B cell (primary cell): ENCODE data around the gene TAF8. TPM values are rescaled to one million over a fixed set of nuclear protein-coding genes. Genes with fewer than 3 reads are reported as not detected.
A peak's percentile ranks its signal among the peaks of the same experiment; 100 is the strongest.

Source experiments
- ATAC-seq: fragments of 200-7000 bp; cut with Tn5 transposase; one replicate; pipeline ENCODE4 v1.10.0; 2021; ENCODE audit warnings: low read depth, mild to moderate bottlenecking, moderate number of reproducible peaks, moderate library complexity
- CTCF ChIA-PET: fragments of 350-600 bp; sonication (Branson Sonifier 250); formaldehyde crosslinking; loops from one replicate; lab custom pipeline; 2021; ENCODE audit warnings: antibody characterized with exemption, inconsistent platforms; lab: Charles Lee
- POLR2A ChIA-PET: fragments of 350-600 bp; sonication (Branson Sonifier 250); formaldehyde crosslinking; loops from one replicate; lab custom pipeline; 2021; ENCODE audit warnings: antibody characterized with exemption; lab: Charles Lee
- DNase-seq: peaks from one replicate; pipeline ENCODE4 v3.0.0; 2013
- H2AFZ ChIP-seq: 2 replicates; pipeline ENCODE4 v1.6.1; 2012; ENCODE audit warnings: mild to moderate bottlenecking, low read depth, low read length; ENCODE audit not compliant: insufficient read depth, poor library complexity, severe bottlenecking
- H3K27ac ChIP-seq, 2 donors: 1 replicate in 1 of 2; 2 replicates in 1 of 2; pipeline ENCODE4 v1.5.1; 2012 to 2013; ENCODE audit warnings: low read length in 2 of 2, mild to moderate bottlenecking in 2 of 2, moderate library complexity in 1 of 2
- H3K27me3 ChIP-seq, 4 experiments: fragments of 200-600 bp in 1 of 4; sonication (generic) in 1 of 4; replicated peaks in 1 of 4; 1 replicate in 2 of 4; 2 replicates in 2 of 4; pipeline versions ENCODE4 v1.6.1 to v1.7.0; 2013 to 2016; ENCODE audit warnings: low read length in 3 of 4, mild to moderate bottlenecking in 2 of 4, mixed read lengths in 1 of 4, moderate library complexity in 1 of 4; ENCODE audit not compliant: insufficient read depth in 4 of 4, control insufficient read depth in 3 of 4; ENCODE audit errors: control extremely low read depth in 1 of 4
- H3K36me3 ChIP-seq, 2 experiments: replicated peaks in 1 of 2; 1 replicate in 1 of 2; 2 replicates in 1 of 2; pipeline versions ENCODE4 v1.6.1 to v1.7.1; 2013; ENCODE audit warnings: low read length in 1 of 2; ENCODE audit not compliant: insufficient read depth in 2 of 2, control insufficient read depth in 1 of 2; ENCODE audit errors: control extremely low read depth in 1 of 2, extremely low read depth in 1 of 2
- H3K4me1 ChIP-seq, 2 donors: fragments of 200-600 bp in 1 of 2; sonication (generic) in 1 of 2; 1 replicate in 1 of 2; 2 replicates in 1 of 2; pipeline versions ENCODE4 v1.5.1 to v1.6.1; 2013 to 2017; ENCODE audit warnings: low read length in 2 of 2; ENCODE audit not compliant: control insufficient read depth in 2 of 2, insufficient read depth in 2 of 2
- H3K4me2 ChIP-seq: replicated peaks from 2 replicates; pipeline ENCODE3; 2012; ENCODE audit warnings: mild to moderate bottlenecking, low read depth, low read length; ENCODE audit not compliant: poor library complexity, severe bottlenecking
- H3K4me3 ChIP-seq, 5 experiments: fragments of 200-600 bp in 1 of 5; sonication (generic) in 1 of 5; 1 replicate in 3 of 5; 2 replicates in 2 of 5; pipeline versions ENCODE4 v1.5.1 to v1.7.0; 2011 to 2016; ENCODE audit warnings: low read length in 4 of 5, mild to moderate bottlenecking in 4 of 5, low read depth in 2 of 5, control low read depth in 1 of 5, moderate library complexity in 1 of 5; ENCODE audit not compliant: insufficient read depth in 1 of 5; ENCODE audit errors: control extremely low read depth in 1 of 5, extremely low read depth in 1 of 5
- H3K79me2 ChIP-seq: fragments of 200-600 bp; sonication (generic); one replicate; pipeline ENCODE4 v1.6.0; 2016; ENCODE audit warnings: low read length; ENCODE audit not compliant: control insufficient read depth, insufficient read depth
- H3K9ac ChIP-seq: fragments of 200-600 bp; sonication (generic); 2 replicates; pipeline ENCODE4 v1.6.1; 2017; ENCODE audit warnings: mild to moderate bottlenecking, low read length, moderate library complexity
- H3K9me3 ChIP-seq, 3 donors: one replicate each; pipeline versions ENCODE4 v1.6.1 to v1.7.1; 2013; ENCODE audit warnings: low read length in 2 of 3; ENCODE audit not compliant: control insufficient read depth in 2 of 3, insufficient read depth in 1 of 3; ENCODE audit errors: control extremely low read depth in 1 of 3
- H4K20me1 ChIP-seq: 2 replicates; pipeline ENCODE4 v1.6.0; 2012; ENCODE audit warnings: mild to moderate bottlenecking, low read length; ENCODE audit not compliant: insufficient read depth, control insufficient read depth, poor library complexity, severe bottlenecking
- H3K27ac Mint-ChIP-seq: one replicate; pipeline ENCODE4 v1.8.0; 2021; ENCODE audit warnings: mixed read lengths
- H3K27me3 Mint-ChIP-seq: one replicate; pipeline ENCODE4 v1.8.0; 2021; ENCODE audit warnings: mixed read lengths
- H3K4me1 Mint-ChIP-seq: one replicate; pipeline ENCODE4 v1.8.0; 2021; ENCODE audit warnings: mixed read lengths
- H3K4me3 Mint-ChIP-seq: one replicate; pipeline ENCODE4 v1.8.0; 2021; ENCODE audit warnings: mixed read lengths
- H3K9me3 Mint-ChIP-seq: one replicate; pipeline ENCODE4 v1.8.0; 2022; ENCODE audit warnings: mixed read lengths; ENCODE audit not compliant: insufficient read depth
- CTCF ChIP-seq: fragments of 200-600 bp; IDR thresholded peaks from one replicate; pipeline ENCODE4 v1.8.0; 2022; ENCODE audit warnings: antibody characterized with exemption, mild to moderate bottlenecking
- EZH2 ChIP-seq: IDR thresholded peaks from 2 replicates; pipeline ENCODE4 v1.6.1; 2012; ENCODE audit warnings: borderline replicate concordance, low read depth, mild to moderate bottlenecking, moderate library complexity, low read length; ENCODE audit not compliant: insufficient read depth, poor library complexity, severe bottlenecking
- WGBS: methylation state at CpG from one replicate; pipeline ENCODE4 v1.1.5; 2013; ENCODE audit warnings: missing lambda C conversion rate; ENCODE audit not compliant: insufficient coverage; 5-methylcytosine and 5-hydroxymethylcytosine counted together
- intact Hi-C: fragments of 100-400 bp; cut with micrococcal nuclease; formaldehyde crosslinking; loops from one replicate; pipeline ENCODE4 v1.10.0; 2022
- polyA plus RNA-seq: library from polyadenylated mRNA; depleted of rRNA; stranded (reverse); fragments of >200 nt; gene quantifications from 2 replicates; pipeline ENCODE4 v1.2.3, GENCODE V29; 2012
- total RNA-seq, 2 donors: library from RNA; stranded (reverse); fragments of 120-200 nt in 1 of 2; gene quantifications; 1 replicate in 1 of 2; 2 replicates in 1 of 2; pipeline versions ENCODE4 v1.2.3 to v1.2.4, GENCODE V29; 2013 to 2022

The TAF8 gene
- total and polyA plus RNA-seq, 2 donors (not counting 1 experiment from before 2014, with no cell fraction given), result 30.6 to 67.0 TPM

GRCh38 chr6:42046464-42047212 lies 3.7 kb upstream of the TAF8 start:
- Histone ChIP-seq H3K27ac (peak overlapping the region; percentile 42 to 81), H3K9ac (peak overlapping the region; percentile 97), H4K20me1 (peaks cover 39% of the 10 kb centered on the region), H3K79me2 (peaks cover 88% of the 10 kb centered on the region), H3K36me3 (peaks cover 0 to 24% of the 10 kb centered on the region in 2 experiments), H2AFZ (no peak overlapping the region), H3K4me3 (peak overlapping the region; percentile 83 to 99 (median 90)), H3K4me1 (peaks cover 66 to 82% of the 10 kb centered on the region in 2 donors), H3K4me2 (peak overlapping the region; percentile 87), H3K9me3 (no peaks in the 10 kb centered on the region), H3K27me3 (no peaks in the 10 kb centered on the region)
- POLR2A ChIA-PET, result interaction anchor here (1.0 kb wide), 2 partner anchors 264 to 267 kb away, joined by 3 to 5 read pairs; partner anchors contain the start of gene FRS3
- ATAC-seq (no peak), DNase-seq (peak; percentile 23)
- TF ChIP-seq EZH2 (no peak), CTCF (no peak)
- intact Hi-C loops, result no loop called here
- Mint-ChIP-seq H3K27ac (peak overlapping the region; percentile 99), H3K4me3 (peak overlapping the region; percentile 99), H3K27me3 (no peaks in the 10 kb centered on the region), H3K4me1 (peaks cover 81% of the 10 kb centered on the region), H3K9me3 (no peaks in the 10 kb centered on the region)
- CTCF ChIA-PET, result interaction anchor here (0.5 to 15.3 kb wide), 11 partner anchors 18 to 1013 kb away, joined by 3 to 263 read pairs (median 4); partner anchors contain the start of genes BYSL, CCND3, KLC4 and MED20
- WGBS, result 64% methylated on average over 9 of the region's 12 CpGs

- Histone ChIP-seq H2AFZ (no peak overlapping the region), H3K27me3 (no peaks in the 10 kb centered on the region), H3K36me3 (peaks cover 0 to 26% of the 10 kb centered on the region in 2 experiments), H3K4me2 (peak overlapping the region; percentile 87), H4K20me1 (peaks cover 33% of the 10 kb centered on the region), H3K27ac (peak overlapping the region; percentile 65 to 81), H3K9me3 (no peaks in the 10 kb centered on the region), H3K9ac (peak overlapping the region; percentile 97), H3K79me2 (peaks cover 88% of the 10 kb centered on the region), H3K4me3 (peak overlapping the region; percentile 83 to 99 (median 90)), H3K4me1 (peaks cover 66 to 76% of the 10 kb centered on the region in 2 donors)
- ATAC-seq (no peak), DNase-seq (no peak)
- peak overlapping the region; percentile 99 for H3K27ac Mint-ChIP-seq
- TF ChIP-seq EZH2 (no peak), CTCF (no peak)
- no peaks in the 10 kb centered on the region for H3K9me3 Mint-ChIP-seq
- no peaks in the 10 kb centered on the region for H3K27me3 Mint-ChIP-seq
- WGBS, result 30% methylated on average over 4 of the region's 4 CpGs
- H3K4me3 Mint-ChIP-seq, result peak overlapping the region; percentile 99
- ChIA-PET CTCF (interaction anchor here (0.7 to 15.3 kb wide), 10 partner anchors 8 to 1012 kb away, joined by 3 to 263 read pairs (median 68); partner anchors contain the start of genes BYSL, CCND3, KLC4 and MED20), POLR2A (interaction anchor here (0.6 kb wide), 1 partner anchor 11 kb away, joined by 3 read pairs; no protein-coding TSS in a partner anchor)
- H3K4me1 Mint-ChIP-seq, result peaks cover 79% of the 10 kb centered on the region
- intact Hi-C loops, result no loop called here
Measured at GRCh38 chr6:42047213-42047590, 3.1 kb upstream of the TAF8 start.
